HepG2 (cell line): Measurements from ENCODE around the gene USP30. TPM values are rescaled to one million over a fixed set of nuclear protein-coding genes. Genes with fewer than 3 reads are reported as not detected.
A peak's percentile ranks its signal among the peaks of the same experiment; 100 is the strongest.

Experiments
- BRD4 ChIP-seq: sonication (generic); formaldehyde crosslinking; IDR thresholded peaks from 2 replicates; pipeline ENCODE4 v1.4.0; 2020; ENCODE audit warnings: missing genetic modification reagents
- CREM ChIP-seq, 2 experiments: sonication (generic) in 1 of 2; formaldehyde crosslinking in 1 of 2; IDR thresholded peaks; 2 replicates each; pipeline versions ENCODE4 v1.4.0 to v1.6.1; 2016 to 2020; ENCODE audit warnings: antibody characterized with exemption in 1 of 2, mild to moderate bottlenecking in 1 of 2, missing genetic modification reagents in 1 of 2
- DNMT3B ChIP-seq: conservative IDR thresholded peaks from 2 replicates; pipeline ENCODE4 v1.6.1; 2016; ENCODE audit warnings: missing biosample characterization, control low read depth
- ELF3 ChIP-seq: IDR thresholded peaks from 2 replicates; pipeline ENCODE4 v1.6.1; 2016; ENCODE audit warnings: missing genetic modification reagents, missing compliant biosample characterization
- ETS1 ChIP-seq: sonication (generic); formaldehyde crosslinking; IDR thresholded peaks from 2 replicates; pipeline ENCODE4 v1.4.0; 2020; ENCODE audit warnings: missing genetic modification reagents
- HIVEP1 ChIP-seq: sonication (generic); formaldehyde crosslinking; IDR thresholded peaks from 2 replicates; pipeline ENCODE4 v1.4.0; 2020; ENCODE audit warnings: mild to moderate bottlenecking, missing genetic modification reagents
- HNF4A ChIP-seq: sonication (generic); formaldehyde crosslinking; IDR thresholded peaks from 2 replicates; pipeline ENCODE4 v1.4.0; 2020; ENCODE audit warnings: missing genetic modification reagents
- PCBP2 ChIP-seq: fragments of 200-400 bp; formaldehyde crosslinking; optimal IDR thresholded peaks from 2 replicates; pipeline ENCODE3; 2018; ENCODE audit warnings: low read length, low read depth; ENCODE audit not compliant: poor library complexity, severe bottlenecking
- POGZ ChIP-seq: sonication (generic); formaldehyde crosslinking; IDR thresholded peaks from 2 replicates; pipeline ENCODE4 v1.4.0; 2020; ENCODE audit warnings: mild to moderate bottlenecking, missing genetic modification reagents
- RBFOX2 ChIP-seq: fragments of 200-400 bp; formaldehyde crosslinking; IDR thresholded peaks from 2 replicates; pipeline ENCODE4 v1.6.1; 2017; ENCODE audit warnings: low read depth, mild to moderate bottlenecking, low read length
- REST ChIP-seq, 2 experiments: IDR thresholded peaks; 2 replicates each; pipeline ENCODE4 v1.6.1; 2011 to 2012; ENCODE audit warnings: low read length in 2 of 2, borderline replicate concordance in 1 of 2, low read depth in 1 of 2, mild to moderate bottlenecking in 1 of 2, moderate library complexity in 1 of 2
- RFX3 ChIP-seq: IDR thresholded peaks from 2 replicates; pipeline ENCODE4 v1.6.1; 2016; ENCODE audit warnings: missing biosample characterization, missing genetic modification reagents
- RFXANK ChIP-seq: IDR thresholded peaks from 2 replicates; pipeline ENCODE4 v1.6.1; 2016
- SAP130 ChIP-seq: IDR thresholded peaks from 2 replicates; pipeline ENCODE4 v1.6.1; 2016; ENCODE audit warnings: low read depth
- U2AF2 ChIP-seq: fragments of 200-400 bp; formaldehyde crosslinking; IDR thresholded peaks from 2 replicates; pipeline ENCODE4 v1.6.1; 2017; ENCODE audit warnings: low read depth, mild to moderate bottlenecking, low read length
- XRCC5 ChIP-seq: fragments of 200-400 bp; formaldehyde crosslinking; optimal IDR thresholded peaks from 2 replicates; pipeline ENCODE3; 2017; ENCODE audit warnings: mild to moderate bottlenecking, low read length
- ZFP91 ChIP-seq: sonication (generic); formaldehyde crosslinking; IDR thresholded peaks from 2 replicates; pipeline ENCODE4 v1.9.0; 2022; ENCODE audit warnings: missing genetic modification reagents, mild to moderate bottlenecking, borderline replicate concordance
- ZGPAT ChIP-seq: IDR thresholded peaks from 2 replicates; pipeline ENCODE4 v1.6.1; 2016; ENCODE audit warnings: mild to moderate bottlenecking
- ZKSCAN8 ChIP-seq: IDR thresholded peaks from 2 replicates; pipeline ENCODE4 v1.6.1; 2016; ENCODE audit warnings: borderline replicate concordance, missing genetic modification reagents, missing compliant biosample characterization
- ZNF264 ChIP-seq: sonication (generic); formaldehyde crosslinking; IDR thresholded peaks from 2 replicates; pipeline ENCODE4 v1.4.0; 2020; ENCODE audit warnings: missing genetic modification reagents
- ZNF441 ChIP-seq: sonication (generic); formaldehyde crosslinking; IDR thresholded peaks from 2 replicates; pipeline ENCODE4 v1.7.0; 2021; ENCODE audit warnings: missing genetic modification reagents, borderline replicate concordance
- ZNF577 ChIP-seq: sonication (generic); formaldehyde crosslinking; IDR thresholded peaks from 2 replicates; pipeline ENCODE4 v1.4.0; 2020; ENCODE audit warnings: mild to moderate bottlenecking, low read depth, missing genetic modification reagents, borderline replicate concordance
- ZNF747 ChIP-seq: sonication (generic); formaldehyde crosslinking; IDR thresholded peaks from 2 replicates; pipeline ENCODE4 v1.8.1; 2023; ENCODE audit warnings: missing genetic modification reagents, mild to moderate bottlenecking, borderline replicate concordance
- polyA plus RNA-seq, 8 experiments: library from polyadenylated mRNA; depleted of rRNA in 3 of 8; stranded (reverse) in 7 of 8; unstranded in 1 of 8; fragments of >200 nt; fragmentation: Illumina TruSeq in 4 of 8; extraction: Trizol in 4 of 8; gene quantifications; 2 replicates each; pipeline versions ENCODE4 v1.2.1 to v1.2.3, GENCODE V29; 2011 to 2016; ENCODE audit warnings: low read depth in 4 of 8, missing spikeins in 1 of 8, mixed read lengths in 1 of 8; ENCODE audit not compliant: insufficient read depth in 1 of 8
- total RNA-seq, 5 experiments: library from RNA; depleted of rRNA; stranded (reverse); fragments of >200 nt; fragmentation: Illumina TruSeq; extraction: Trizol; gene quantifications; 2 replicates each; pipeline ENCODE4 v1.2.3, GENCODE V29; 2016; ENCODE audit warnings: low read depth in 1 of 5

The USP30 gene
- total and polyA plus RNA-seq, 2 of the 13 experiments (the other 11 are each of a cell fraction or from before 2014, with no cell fraction given), result 11.2 to 20.8 TPM

GRCh38 chr12:109110988-109111495, 58.7 kb downstream of the USP30 start (continued):
- peak in 1 of 2 experiments; percentile 9; a peak in 1 of 4 replicates for TF ChIP-seq REST (IDR thresholded peaks at IDR 0.05; ENCODE audit: borderline replicate concordance in 1 of 2, low read depth in 1 of 2, low read length in 2 of 2)
- peak; percentile 75 for TF ChIP-seq HIVEP1 (CRISPR knock-in tag)
- TF ChIP-seq ZKSCAN8, result 0 out of 2 replicates have a peak, but pooled peaks have one; percentile 39
- TF ChIP-seq RBFOX2, result peak; percentile 87
- TF ChIP-seq PCBP2, result no peak
- peak; percentile 79; the same call in 1 of the 2 replicates for TF ChIP-seq ZGPAT (CRISPR knock-in tag)
- no peak for TF ChIP-seq ETS1 (CRISPR knock-in tag)
- TF ChIP-seq ELF3 (CRISPR knock-in tag), result no peak
- TF ChIP-seq ZNF747 (CRISPR knock-in tag), result no peak
- TF ChIP-seq DNMT3B, result no peak
- TF ChIP-seq POGZ (CRISPR knock-in tag), result 0 out of 2 replicates have a peak, but pooled peaks have one; percentile 50
- no peak for TF ChIP-seq ZNF264 (CRISPR knock-in tag)
- TF ChIP-seq BRD4 (CRISPR knock-in tag), result no peak
- TF ChIP-seq HNF4A (CRISPR knock-in tag), result 0 out of 2 replicates have a peak, but pooled peaks have one; percentile 8
- TF ChIP-seq CREM (IDR thresholded peaks at IDR 0.05), result peak; percentile 57
- TF ChIP-seq CREM (CRISPR knock-in tag; IDR thresholded peaks at IDR 0.05), result no peak
- peak; percentile 89; the same call in 1 of the 2 replicates for TF ChIP-seq U2AF2
- TF ChIP-seq ZNF441 (CRISPR knock-in tag), result 0 out of 2 replicates have a peak, but pooled peaks have one; percentile 66
- TF ChIP-seq XRCC5, result peak; percentile 57
- TF ChIP-seq RFX3, result peak; percentile 97
- peak; percentile 92 for TF ChIP-seq SAP130
- TF ChIP-seq ZFP91, result peak; percentile 88
- 0 out of 2 replicates have a peak, but pooled peaks have one; percentile 48 for TF ChIP-seq ZNF577
- no peak for TF ChIP-seq RFXANK (CRISPR knock-in tag)
